Thyroid gland (tissue), 4 donors: Measurements from ENCODE around the gene ZBTB1. TPM values are rescaled to one million over a fixed set of nuclear protein-coding genes. Genes with fewer than 3 reads are reported as not detected.

Experiments used
- DNase-seq, 2 donors: peaks; one replicate each; pipeline ENCODE4 v3.0.0-alpha.2; 2019
- H3K27ac ChIP-seq, 3 donors: fragments of 200-600 bp; sonication (generic); 1 replicate in 2 of 3; 2 replicates in 1 of 3; pipeline ENCODE4 v1.5.1; 2016 to 2019; ENCODE audit warnings: mild to moderate bottlenecking in 1 of 3, moderate library complexity in 1 of 3
- H3K27me3 ChIP-seq: fragments of 200-600 bp; sonication (generic); one replicate; pipeline ENCODE4 v1.5.1; 2019
- H3K36me3 ChIP-seq, 2 donors: fragments of 200-600 bp; sonication (generic); one replicate each; pipeline ENCODE4 v1.5.1; 2016 to 2019
- H3K4me1 ChIP-seq, 2 donors: fragments of 200-600 bp; sonication (generic); one replicate each; pipeline ENCODE4 v1.5.1; 2017 to 2019
- H3K4me3 ChIP-seq, 3 donors: fragments of 200-600 bp; sonication (generic); replicated peaks in 1 of 3; 1 replicate in 2 of 3; 2 replicates in 1 of 3; pipeline ENCODE4 v1.5.1; 2016; ENCODE audit warnings: mild to moderate bottlenecking in 1 of 3
- H3K9me3 ChIP-seq: fragments of 200-600 bp; sonication (generic); one replicate; pipeline ENCODE4 v1.5.1; 2017
- POLR2A ChIP-seq, 2 donors: fragments of 450-650 bp; IDR thresholded peaks; one replicate each; pipeline ENCODE4 v1.6.1; 2017; ENCODE audit warnings: antibody characterized with exemption in 2 of 2, mild to moderate bottlenecking in 2 of 2, moderate library complexity in 1 of 2
- WGBS, 2 donors: methylation state at CpG; one replicate each; pipeline ENCODE4 v1.1.5; 2017; 5-methylcytosine and 5-hydroxymethylcytosine counted together
- intact Hi-C: fragments of 100-400 bp; cut with DNase I; formaldehyde crosslinking; loops from one replicate; pipeline ENCODE4 v1.15.1; 2023
- total RNA-seq, 4 donors: library from RNA; depleted of rRNA; stranded (reverse); fragments of >200 nt; gene quantifications; one replicate each; pipeline ENCODE4 v1.2.3, GENCODE V29; 2016
- TF ChIP-seq, protein P1 (sequence below), 6 experiments: fragments of 200-600 bp in 3 of 6; fragments of 450-650 bp in 3 of 6; sonication (generic) in 3 of 6; IDR thresholded peaks; one replicate each; pipeline ENCODE4 v1.5.1; 2016 to 2019; ENCODE audit warnings: antibody characterized with exemption in 6 of 6, mild to moderate bottlenecking in 2 of 6, inconsistent platforms in 1 of 6, moderate library complexity in 1 of 6

Gene ZBTB1
- total RNA-seq, 4 donors from 2014 or later, result 44.5 to 72.0 (median 55.9) TPM

- peaks cover 6 to 13% of the 10 kb centered on the region in 2 donors for H3K4me1 ChIP-seq
- peak within 1 kb of the TSS; percentile 25 to 63 (median 53) for H3K4me3 ChIP-seq
- peak within 1 kb of the TSS; percentile 56 to 90 (median 79) for H3K27ac ChIP-seq
- peak; percentile 79 to 97 for TF ChIP-seq POLR2A (IDR thresholded peaks at IDR 0.05)
- TF ChIP-seq, protein P1, sequence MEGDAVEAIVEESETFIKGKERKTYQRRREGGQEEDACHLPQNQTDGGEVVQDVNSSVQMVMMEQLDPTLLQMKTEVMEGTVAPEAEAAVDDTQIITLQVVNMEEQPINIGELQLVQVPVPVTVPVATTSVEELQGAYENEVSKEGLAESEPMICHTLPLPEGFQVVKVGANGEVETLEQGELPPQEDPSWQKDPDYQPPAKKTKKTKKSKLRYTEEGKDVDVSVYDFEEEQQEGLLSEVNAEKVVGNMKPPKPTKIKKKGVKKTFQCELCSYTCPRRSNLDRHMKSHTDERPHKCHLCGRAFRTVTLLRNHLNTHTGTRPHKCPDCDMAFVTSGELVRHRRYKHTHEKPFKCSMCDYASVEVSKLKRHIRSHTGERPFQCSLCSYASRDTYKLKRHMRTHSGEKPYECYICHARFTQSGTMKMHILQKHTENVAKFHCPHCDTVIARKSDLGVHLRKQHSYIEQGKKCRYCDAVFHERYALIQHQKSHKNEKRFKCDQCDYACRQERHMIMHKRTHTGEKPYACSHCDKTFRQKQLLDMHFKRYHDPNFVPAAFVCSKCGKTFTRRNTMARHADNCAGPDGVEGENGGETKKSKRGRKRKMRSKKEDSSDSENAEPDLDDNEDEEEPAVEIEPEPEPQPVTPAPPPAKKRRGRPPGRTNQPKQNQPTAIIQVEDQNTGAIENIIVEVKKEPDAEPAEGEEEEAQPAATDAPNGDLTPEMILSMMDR (IDR thresholded peaks at IDR 0.05), result peak; percentile 39 to 90 (median 76)
- WGBS, 2 donors, result 13 to 19% methylated on average over 30 to 52 of the region's 79 CpGs
- peak; percentile 99 to 100 for DNase-seq
- no peaks in the 10 kb centered on the region for H3K36me3 ChIP-seq
- no peaks in the 10 kb centered on the region for H3K27me3 ChIP-seq
- intact Hi-C loops, result no loop called here
- H3K9me3 ChIP-seq, result no peaks in the 10 kb centered on the region
Measured at GRCh38 chr14:64540208-64541202, 35.9 kb downstream of the ZBTB1 start, which contains the start of gene HSPA2. Gene HSPA2 (plus strand): TSS chr14:64540741. CDS start chr14:64540850, 109 bp downstream.

GRCh38 chr14:64541261-64541971, 36.8 kb downstream of the ZBTB1 start:
- peaks cover 6 to 13% of the 10 kb centered on the region in 2 donors for H3K4me1 ChIP-seq
- H3K27ac ChIP-seq, result no peak overlapping the region
- H3K9me3 ChIP-seq, result no peaks in the 10 kb centered on the region
- 35 to 40% methylated on average over 2 to 20 of the region's 73 CpGs for WGBS, 2 donors
- TF ChIP-seq, protein P1 (IDR thresholded peaks at IDR 0.05), result no peak
- no peak for TF ChIP-seq POLR2A (IDR thresholded peaks at IDR 0.05)
- peak in 1 of 2 donors; percentile 14 for DNase-seq
- no peaks in the 10 kb centered on the region for H3K36me3 ChIP-seq
- peak overlapping the region in 1 of 3 donors; percentile 27 for H3K4me3 ChIP-seq
- intact Hi-C loops, result no loop called here
- no peaks in the 10 kb centered on the region for H3K27me3 ChIP-seq

DNA sequence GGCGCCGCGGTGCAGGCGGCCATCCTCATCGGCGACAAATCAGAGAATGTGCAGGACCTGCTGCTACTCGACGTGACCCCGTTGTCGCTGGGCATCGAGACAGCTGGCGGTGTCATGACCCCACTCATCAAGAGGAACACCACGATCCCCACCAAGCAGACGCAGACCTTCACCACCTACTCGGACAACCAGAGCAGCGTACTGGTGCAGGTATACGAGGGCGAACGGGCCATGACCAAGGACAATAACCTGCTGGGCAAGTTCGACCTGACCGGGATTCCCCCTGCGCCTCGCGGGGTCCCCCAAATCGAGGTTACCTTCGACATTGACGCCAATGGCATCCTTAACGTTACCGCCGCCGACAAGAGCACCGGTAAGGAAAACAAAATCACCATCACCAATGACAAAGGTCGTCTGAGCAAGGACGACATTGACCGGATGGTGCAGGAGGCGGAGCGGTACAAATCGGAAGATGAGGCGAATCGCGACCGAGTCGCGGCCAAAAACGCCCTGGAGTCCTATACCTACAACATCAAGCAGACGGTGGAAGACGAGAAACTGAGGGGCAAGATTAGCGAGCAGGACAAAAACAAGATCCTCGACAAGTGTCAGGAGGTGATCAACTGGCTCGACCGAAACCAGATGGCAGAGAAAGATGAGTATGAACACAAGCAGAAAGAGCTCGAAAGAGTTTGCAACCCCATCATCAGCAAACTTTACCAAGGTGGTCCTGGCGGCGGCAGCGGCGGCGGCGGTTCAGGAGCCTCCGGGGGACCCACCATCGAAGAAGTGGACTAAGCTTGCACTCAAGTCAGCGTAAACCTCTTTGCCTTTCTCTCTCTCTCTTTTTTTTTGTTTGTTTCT, 37.6 kb downstream of the ZBTB1 start:
- 15 to 23% methylated on average over 41 to 57 of the region's 61 CpGs for WGBS, 2 donors
- Histone ChIP-seq H3K27ac (no peak overlapping the region), H3K36me3 (no peaks in the 10 kb centered on the region), H3K4me1 (peaks cover 6 to 13% of the 10 kb centered on the region in 2 donors), H3K4me3 (peak overlapping the region in 1 of 3 donors; percentile 2), H3K27me3 (no peaks in the 10 kb centered on the region), H3K9me3 (no peaks in the 10 kb centered on the region)
- TF ChIP-seq POLR2A (IDR thresholded peaks at IDR 0.05), result no peak
- TF ChIP-seq, protein P1 (IDR thresholded peaks at IDR 0.05), result no peak
- intact Hi-C loops, result no loop called here
- peak in 1 of 2 donors; percentile 25 for DNase-seq

GRCh38 chr14:64542836-64543201, 38.2 kb downstream of the ZBTB1 start:
- no peaks in the 10 kb centered on the region for H3K27me3 ChIP-seq
- H3K27ac ChIP-seq, result no peak overlapping the region
- intact Hi-C loops, result no loop called here
- H3K36me3 ChIP-seq, result no peaks in the 10 kb centered on the region
- H3K4me3 ChIP-seq, result no peak overlapping the region
- DNase-seq, result no peak
- 81 to 82% methylated on average over 4 of the region's 4 CpGs for WGBS, 2 donors
- TF ChIP-seq, protein P1 (IDR thresholded peaks at IDR 0.05), result no peak
- TF ChIP-seq POLR2A (IDR thresholded peaks at IDR 0.05), result no peak
- H3K9me3 ChIP-seq, result no peaks in the 10 kb centered on the region
- peaks cover 6 to 13% of the 10 kb centered on the region in 2 donors for H3K4me1 ChIP-seq
